Mesenchymal stem cell (in vitro differentiated cells and primary cell): ENCODE measurements around the gene PRKCB.
"Not testable (repeated sequence)": the region's sequence is repeated elsewhere in the genome, so short reads cannot be mapped to it uniquely, and the experiment has no call there.

ENCODE experiments used
- DNase-seq: peaks from one replicate; pipeline ENCODE4 v3.0.0-alpha.2; 2013
- H2AFZ ChIP-seq: one replicate; pipeline ENCODE4 v1.6.1; 2013; ENCODE audit warnings: low read depth, mild to moderate bottlenecking, control low read depth, inconsistent platforms, low read length, moderate library complexity
- H2AK5ac ChIP-seq: 2 replicates; pipeline ENCODE4 v1.6.1; 2013; ENCODE audit warnings: low read length, moderate library complexity, mild to moderate bottlenecking, inconsistent platforms; ENCODE audit not compliant: severe bottlenecking
- H2BK120ac ChIP-seq: one replicate; pipeline ENCODE4 v1.6.1; 2013; ENCODE audit warnings: low read depth, mild to moderate bottlenecking, inconsistent platforms, low read length, moderate library complexity
- H2BK12ac ChIP-seq, 2 experiments: one replicate each; pipeline ENCODE4 v1.6.1; 2013; ENCODE audit warnings: inconsistent platforms in 2 of 2, low read length in 2 of 2, mild to moderate bottlenecking in 2 of 2, moderate library complexity in 2 of 2, control low read depth in 1 of 2
- H2BK15ac ChIP-seq: one replicate; pipeline ENCODE4 v1.6.1; 2013; ENCODE audit warnings: mild to moderate bottlenecking, low read depth, inconsistent platforms; ENCODE audit not compliant: poor library complexity, severe bottlenecking
- H2BK5ac ChIP-seq: 2 replicates; pipeline ENCODE4 v1.6.1; 2013; ENCODE audit warnings: low read depth, mild to moderate bottlenecking, low read length, control low read depth, inconsistent platforms; ENCODE audit not compliant: poor library complexity, severe bottlenecking
- H3K14ac ChIP-seq, 2 experiments: one replicate each; pipeline ENCODE4 v1.6.1; 2013; ENCODE audit warnings: inconsistent platforms in 2 of 2, low read length in 2 of 2, control low read depth in 1 of 2, mild to moderate bottlenecking in 1 of 2, moderate library complexity in 1 of 2
- H3K18ac ChIP-seq, 2 experiments: one replicate each; pipeline ENCODE4 v1.6.1; 2013; ENCODE audit warnings: inconsistent platforms in 2 of 2, low read length in 2 of 2, control low read depth in 1 of 2, low read depth in 1 of 2, mild to moderate bottlenecking in 1 of 2
- H3K23ac ChIP-seq, 2 experiments: one replicate each; pipeline ENCODE4 v1.6.1; 2013; ENCODE audit warnings: inconsistent platforms in 2 of 2, low read length in 2 of 2, mild to moderate bottlenecking in 2 of 2, moderate library complexity in 2 of 2, control low read depth in 1 of 2
- H3K27ac ChIP-seq: 2 replicates; pipeline ENCODE4 v1.5.1; 2013; ENCODE audit warnings: mild to moderate bottlenecking, moderate library complexity, low read length, control low read depth, inconsistent platforms; ENCODE audit not compliant: poor library complexity, severe bottlenecking
- H3K27me3 ChIP-seq, 2 experiments: 2 replicates each; pipeline versions ENCODE4 v1.6.1 to v1.7.0; 2013; ENCODE audit warnings: low read length in 2 of 2, mild to moderate bottlenecking in 2 of 2, moderate library complexity in 2 of 2, control low read depth in 1 of 2, inconsistent platforms in 1 of 2; ENCODE audit not compliant: control insufficient read depth in 1 of 2, insufficient read depth in 1 of 2
- H3K36me3 ChIP-seq, 2 experiments: 2 replicates each; pipeline versions ENCODE4 v1.6.1 to v1.7.0; 2013; ENCODE audit warnings: low read length in 2 of 2, control low read depth in 1 of 2, inconsistent platforms in 1 of 2, low read depth in 1 of 2, mild to moderate bottlenecking in 1 of 2; ENCODE audit not compliant: insufficient read depth in 2 of 2, control insufficient read depth in 1 of 2
- H3K4ac ChIP-seq, 2 experiments: one replicate each; pipeline ENCODE4 v1.6.1; 2013; ENCODE audit warnings: inconsistent platforms in 2 of 2, low read length in 2 of 2, mild to moderate bottlenecking in 2 of 2, moderate library complexity in 2 of 2, control low read depth in 1 of 2, low read depth in 1 of 2
- H3K4me1 ChIP-seq: 2 replicates; pipeline ENCODE4 v1.6.1; 2013; ENCODE audit warnings: low read depth, low read length, control low read depth; ENCODE audit not compliant: control insufficient read depth, insufficient read depth
- H3K4me2 ChIP-seq: 2 replicates; pipeline ENCODE4 v1.6.1; 2013; ENCODE audit warnings: low read length, mild to moderate bottlenecking, inconsistent platforms; ENCODE audit not compliant: poor library complexity, severe bottlenecking
- H3K4me3 ChIP-seq, 2 experiments: 2 replicates each; pipeline versions ENCODE4 v1.5.1 to v1.7.0; 2013; ENCODE audit warnings: low read length in 2 of 2, mild to moderate bottlenecking in 2 of 2, control low read depth in 1 of 2, low read depth in 1 of 2; ENCODE audit not compliant: insufficient read depth in 1 of 2
- H3K79me1 ChIP-seq: replicated peaks from 2 replicates; pipeline ENCODE4 v1.6.1; 2013; ENCODE audit warnings: mild to moderate bottlenecking, control low read depth, low read length, inconsistent platforms; ENCODE audit not compliant: poor library complexity, severe bottlenecking
- H3K9ac ChIP-seq: 2 replicates; pipeline ENCODE4 v1.7.0; 2013; ENCODE audit warnings: mild to moderate bottlenecking, low read length, moderate library complexity
- H3K9me3 ChIP-seq: 2 replicates; pipeline ENCODE4 v1.7.0; 2013; ENCODE audit warnings: mild to moderate bottlenecking, low read length; ENCODE audit not compliant: control insufficient read depth
- H4K8ac ChIP-seq: one replicate; pipeline ENCODE4 v1.6.1; 2013; ENCODE audit warnings: inconsistent platforms, mild to moderate bottlenecking, low read length, moderate library complexity
- H4K91ac ChIP-seq: one replicate; pipeline ENCODE4 v1.6.1; 2013; ENCODE audit warnings: mild to moderate bottlenecking, low read length, inconsistent platforms
- WGBS: methylation state at CpG from one replicate; pipeline ENCODE4 v1.1.7; 2013; ENCODE audit warnings: mixed read lengths; 5-methylcytosine and 5-hydroxymethylcytosine counted together

PRKCB gene

GRCh38 chr16:24014955-24015354 is 179.2 kb downstream of the PRKCB start:
- H2BK120ac ChIP-seq, H3K36me3 ChIP-seq, H4K8ac ChIP-seq, H3K9ac ChIP-seq, H3K79me1 ChIP-seq, H3K18ac ChIP-seq, H2AK5ac ChIP-seq, H3K23ac ChIP-seq, H2AFZ ChIP-seq, H2BK12ac ChIP-seq, H2BK5ac ChIP-seq, H3K14ac ChIP-seq, H3K4me3 ChIP-seq, H3K4ac ChIP-seq, H3K4me1 ChIP-seq, H3K27ac ChIP-seq, H4K91ac ChIP-seq, H3K9me3 ChIP-seq, H3K4me2 ChIP-seq, DNase-seq, H2BK15ac ChIP-seq: not testable (repeated sequence)
- WGBS = 81% methylated on average over 7 of the region's 7 CpGs
- H3K27me3 ChIP-seq = peaks cover 0 to 17% of the 10 kb centered on the region in 2 experiments

GRCh38 chr16:24015923-24016322 is 180.1 kb downstream of the PRKCB start:
- Histone ChIP-seq H3K79me1 (no peaks in the 10 kb centered on the region), H3K27ac (no peak overlapping the region), H2BK120ac (no peak overlapping the region), H3K23ac (no peak overlapping the region), H2BK12ac (no peak overlapping the region), H2AFZ (no peak overlapping the region), H3K9me3 (no peaks in the 10 kb centered on the region), H3K36me3 (no peaks in the 10 kb centered on the region), H3K27me3 (peaks cover 0 to 16% of the 10 kb centered on the region in 2 experiments), H3K18ac (no peak overlapping the region), H3K9ac (no peak overlapping the region), H3K14ac (no peak overlapping the region), H3K4me3 (no peak overlapping the region), H2AK5ac (no peak overlapping the region), H2BK15ac (no peak overlapping the region), H4K91ac (no peak overlapping the region), H3K4me2 (no peak overlapping the region), H2BK5ac (no peak overlapping the region), H3K4me1 (no peaks in the 10 kb centered on the region), H3K4ac (no peak overlapping the region), H4K8ac (no peak overlapping the region)
- DNase-seq = no peak
- WGBS = 54% methylated on average over 4 of the region's 5 CpGs

- Histone ChIP-seq H3K4me3 (no peak overlapping the region), H3K18ac (no peak overlapping the region), H3K36me3 (no peaks in the 10 kb centered on the region), H2BK5ac (no peak overlapping the region), H3K23ac (no peak overlapping the region), H2AK5ac (no peak overlapping the region), H2BK15ac (no peak overlapping the region), H2AFZ (no peak overlapping the region), H3K4ac (no peak overlapping the region), H2BK12ac (no peak overlapping the region), H3K9ac (no peak overlapping the region), H2BK120ac (no peak overlapping the region), H4K8ac (no peak overlapping the region), H3K27me3 (peaks cover 0 to 6% of the 10 kb centered on the region in 2 experiments), H3K79me1 (no peaks in the 10 kb centered on the region), H3K4me1 (no peaks in the 10 kb centered on the region), H4K91ac (no peak overlapping the region), H3K9me3 (no peaks in the 10 kb centered on the region), H3K27ac (no peak overlapping the region), H3K14ac (no peak overlapping the region), H3K4me2 (no peak overlapping the region)
- 75% methylated on average over 7 of the region's 7 CpGs for WGBS
- no peak for DNase-seq
These were observed 182.7 kb downstream of the PRKCB start for GRCh38 chr16:24018485-24018884.

- 70% methylated on average over 3 of the region's 3 CpGs for WGBS
- Histone ChIP-seq H3K27me3 (peaks cover 0 to 15% of the 10 kb centered on the region in 2 experiments), H2AK5ac (no peak overlapping the region)
These were observed 187.0 kb downstream of the PRKCB start for GRCh38 chr16:24022797-24023196.

More at GRCh38 chr16:24022797-24023196, 187.0 kb downstream of the PRKCB start:
- Histone ChIP-seq H3K4me3 (no peak overlapping the region), H3K79me1 (no peaks in the 10 kb centered on the region), H3K9me3 (no peaks in the 10 kb centered on the region), H3K23ac (no peak overlapping the region), H3K4ac (no peak overlapping the region), H3K14ac (no peak overlapping the region), H2AFZ (no peak overlapping the region), H2BK15ac (no peak overlapping the region), H3K4me1 (no peaks in the 10 kb centered on the region), H2BK12ac (no peak overlapping the region), H2BK120ac (no peak overlapping the region), H2BK5ac (no peak overlapping the region), H3K36me3 (no peaks in the 10 kb centered on the region), H4K91ac (no peak overlapping the region), H3K9ac (no peak overlapping the region), H3K18ac (no peak overlapping the region), H4K8ac (no peak overlapping the region), H3K4me2 (no peak overlapping the region), H3K27ac (no peak overlapping the region)
- no peak for DNase-seq
